Type B pancreatic cell (in vitro differentiated cells): ENCODE results near the gene SCAMP2. TPM values are rescaled to one million over a fixed set of nuclear protein-coding genes. Genes with fewer than 3 reads are reported as not detected.

Experiments used
- DNase-seq: peaks from one replicate; pipeline ENCODE4 v3.0.0; 2021; ENCODE audit warnings: mixed read lengths; ENCODE audit not compliant: unreplicated experiment; ENCODE audit errors: extremely low spot score
- H3K27ac Mint-ChIP-seq: 2 replicates; pipeline ENCODE4 v1.8.0; 2021; ENCODE audit warnings: mild to moderate bottlenecking, mixed read lengths
- H3K27me3 Mint-ChIP-seq: 2 replicates; pipeline ENCODE4 v1.8.0; 2021; ENCODE audit warnings: mixed read lengths
- H3K36me3 Mint-ChIP-seq: 2 replicates; pipeline ENCODE4 v1.8.0; 2021; ENCODE audit warnings: mixed read lengths
- H3K4me1 Mint-ChIP-seq: one replicate; pipeline ENCODE4 v1.8.0; 2021; ENCODE audit warnings: mixed read lengths; ENCODE audit not compliant: unreplicated experiment
- H3K4me3 Mint-ChIP-seq: 2 replicates; pipeline ENCODE4 v1.8.0; 2021; ENCODE audit warnings: mild to moderate bottlenecking, mixed read lengths
- H3K9me3 Mint-ChIP-seq: 2 replicates; pipeline ENCODE4 v1.8.0; 2021; ENCODE audit warnings: mixed read lengths
- CTCF ChIP-seq: fragments of 200-600 bp; sonication (generic); conservative IDR thresholded peaks from 2 replicates; pipeline ENCODE4 v1.5.0; 2021; ENCODE audit warnings: antibody characterized with exemption, mild to moderate bottlenecking
- total RNA-seq: library from RNA; stranded (reverse); gene quantifications from 2 replicates; pipeline ENCODE4 v1.2.1, GENCODE V29; 2021; ENCODE audit warnings: low replicate concordance

The SCAMP2 gene
- total RNA-seq, 1 donor from 2014 or later = 58.0 TPM

- no peak for DNase-seq
- Mint-ChIP-seq H3K36me3 (peaks cover 3% of the 10 kb centered on the region), H3K4me1 (no peaks in the 10 kb centered on the region), H3K27me3 (peaks cover 45% of the 10 kb centered on the region), H3K9me3 (no peaks in the 10 kb centered on the region), H3K27ac (no peak overlapping the region), H3K4me3 (no peak overlapping the region)
- TF ChIP-seq CTCF = no peak
These were observed 42.3 kb downstream of the SCAMP2 start for GRCh38 chr15:74830868-74831267.

- DNase-seq = no peak
- TF ChIP-seq CTCF = no peak
- Mint-ChIP-seq H3K9me3 (no peaks in the 10 kb centered on the region), H3K36me3 (peaks cover under 1% of the 10 kb centered on the region), H3K4me1 (no peaks in the 10 kb centered on the region), H3K27me3 (peaks cover 53% of the 10 kb centered on the region), H3K27ac (no peak overlapping the region), H3K4me3 (no peak overlapping the region)
These were observed 43.2 kb downstream of the SCAMP2 start for GRCh38 chr15:74829991-74830390.

- Mint-ChIP-seq H3K27ac (no peak overlapping the region), H3K9me3 (no peaks in the 10 kb centered on the region), H3K36me3 (no peaks in the 10 kb centered on the region), H3K4me3 (no peak overlapping the region), H3K4me1 (no peaks in the 10 kb centered on the region), H3K27me3 (peaks cover 58% of the 10 kb centered on the region)
- TF ChIP-seq CTCF = no peak
- DNase-seq = no peak
These were observed 43.7 kb downstream of the SCAMP2 start for GRCh38 chr15:74829486-74829885.

GRCh38 chr15:74828835-74829234 lies 44.3 kb downstream of the SCAMP2 start:
- H3K9me3 Mint-ChIP-seq = no peaks in the 10 kb centered on the region

GRCh38 chr15:74827614-74828013 lies 45.6 kb downstream of the SCAMP2 start:
- peaks cover 69% of the 10 kb centered on the region for H3K27me3 Mint-ChIP-seq
- TF ChIP-seq CTCF = no peak

More at GRCh38 chr15:74828835-74829234, 44.3 kb downstream of the SCAMP2 start:
- Mint-ChIP-seq H3K36me3 (no peaks in the 10 kb centered on the region), H3K4me3 (no peak overlapping the region), H3K27ac (no peak overlapping the region), H3K4me1 (no peaks in the 10 kb centered on the region), H3K27me3 (peaks cover 64% of the 10 kb centered on the region)
- no peak for TF ChIP-seq CTCF
- no peak for DNase-seq

GRCh38 chr15:74826921-74827320 lies 46.2 kb downstream of the SCAMP2 start:
- no peak for TF ChIP-seq CTCF
- Mint-ChIP-seq H3K9me3 (no peaks in the 10 kb centered on the region), H3K4me3 (no peak overlapping the region), H3K27me3 (peaks cover 74% of the 10 kb centered on the region), H3K4me1 (no peaks in the 10 kb centered on the region), H3K36me3 (no peaks in the 10 kb centered on the region), H3K27ac (no peak overlapping the region)
- DNase-seq = no peak

More at GRCh38 chr15:74827614-74828013, 45.6 kb downstream of the SCAMP2 start:
- Mint-ChIP-seq H3K4me3 (no peak overlapping the region), H3K36me3 (no peaks in the 10 kb centered on the region), H3K4me1 (no peaks in the 10 kb centered on the region), H3K9me3 (no peaks in the 10 kb centered on the region), H3K27ac (no peak overlapping the region)
- no peak for DNase-seq
